Measurements from ENCODE around the gene SYNGAP1.
A peak's percentile ranks its signal among the peaks of the same experiment; 100 is the strongest.

SYNGAP1 gene

GRCh38 chr6:33420491-33421343 is 852 bp downstream of the SYNGAP1 start:
- FAIRE-seq, result no peak

GRCh38 chr6:33421344-33421643 is 1.4 kb downstream of the SYNGAP1 start:
- no peak for FAIRE-seq
- DNase-seq (ENCODE audit: low spot score), result no peak

More at GRCh38 chr6:33420491-33421343, 852 bp downstream of the SYNGAP1 start:
- no peak for DNase-seq (ENCODE audit: low spot score)

- FAIRE-seq (no peak), DNase-seq (ENCODE audit: low spot score) (no peak)
Measured at GRCh38 chr6:33423777-33424176, 3.9 kb downstream of the SYNGAP1 start.

- DNase-seq (ENCODE audit: low spot score) (no peak), FAIRE-seq (no peak)
Measured at GRCh38 chr6:33424855-33425667, 5.2 kb downstream of the SYNGAP1 start.

GRCh38 chr6:33425668-33426577 is 6.1 kb downstream of the SYNGAP1 start:
- no peak for FAIRE-seq
- peak; percentile 61 for DNase-seq (ENCODE audit: low spot score)

GRCh38 chr6:33426590-33427511 is 7.0 kb downstream of the SYNGAP1 start:
- DNase-seq (ENCODE audit: low spot score), result no peak
- FAIRE-seq, result no peak

- no peak for FAIRE-seq
Measured at GRCh38 chr6:33427585-33428223, 7.8 kb downstream of the SYNGAP1 start.

GRCh38 chr6:33428224-33428965 is 8.5 kb downstream of the SYNGAP1 start:
- DNase-seq (ENCODE audit: low spot score) (no peak), FAIRE-seq (no peak)

More at GRCh38 chr6:33427585-33428223, 7.8 kb downstream of the SYNGAP1 start:
- DNase-seq (ENCODE audit: low spot score), result no peak

- FAIRE-seq (no peak), DNase-seq (ENCODE audit: low spot score) (no peak)
Measured at GRCh38 chr6:33428966-33429749, 9.3 kb downstream of the SYNGAP1 start.

GRCh38 chr6:33429750-33430052 is 9.8 kb downstream of the SYNGAP1 start:
- FAIRE-seq (no peak), DNase-seq (ENCODE audit: low spot score) (no peak)

GRCh38 chr6:33430334-33430733 is 10.5 kb downstream of the SYNGAP1 start:
- DNase-seq (ENCODE audit: low spot score) (no peak), FAIRE-seq (no peak)

- peak; percentile 15 for DNase-seq (ENCODE audit: low spot score)
Measured at GRCh38 chr6:33430991-33431879, 11.4 kb downstream of the SYNGAP1 start.

GRCh38 chr6:33431880-33432541 is 12.1 kb downstream of the SYNGAP1 start:
- FAIRE-seq (no peak), DNase-seq (ENCODE audit: low spot score) (no peak)

More at GRCh38 chr6:33430991-33431879, 11.4 kb downstream of the SYNGAP1 start:
- no peak for FAIRE-seq

GRCh38 chr6:33432546-33432945 is 12.7 kb downstream of the SYNGAP1 start:
- FAIRE-seq (no peak), DNase-seq (ENCODE audit: low spot score) (no peak)

- DNase-seq (ENCODE audit: low spot score) (no peak), FAIRE-seq (no peak)
Measured at GRCh38 chr6:33433001-33433543, 13.2 kb downstream of the SYNGAP1 start.

- DNase-seq (ENCODE audit: low spot score) (no peak), FAIRE-seq (no peak)
Measured at GRCh38 chr6:33433544-33434191, 13.8 kb downstream of the SYNGAP1 start.

All from RCC 7860 (cell line).